ENCODE data around the gene MSRB3. TPM values are rescaled to one million over a fixed set of nuclear protein-coding genes. Genes with fewer than 3 reads are reported as not detected.

MSRB3 gene
- total RNA-seq, 4 donors from 2014 or later = 21.7 to 56.9 (median 26.4) TPM

- intact Hi-C loops (cut with DNase I; ENCODE audit: low total_unique reads) = no loop called here
- WGBS, 2 donors (ENCODE audit: low coverage in 1 of 2) = 90% methylated on average over 4 of the region's 5 CpGs; no CpG with 5 or more reads in 1 of the 2 donors
- DNase-seq = no peak
Observed at GRCh38 chr12:65403188-65403587, 124.7 kb downstream of the MSRB3 start.

GRCh38 chr12:65407388-65408149 lies 129.1 kb downstream of the MSRB3 start:
- Histone ChIP-seq H3K9me3 (no peaks in the 10 kb centered on the region), H3K27ac (no peak overlapping the region), H3K4me1 (peaks cover 0 to 5% (median 2%) of the 10 kb centered on the region in 4 donors), H3K27me3 (no peaks in the 10 kb centered on the region), H3K4me3 (no peak overlapping the region), H3K36me3 (no peaks in the 10 kb centered on the region)
- DNase-seq = no peak
- intact Hi-C loops (cut with DNase I; ENCODE audit: low total_unique reads) = no loop called here
- WGBS, 2 donors (ENCODE audit: low coverage in 1 of 2) = 78 to 92% methylated on average over 4 of the region's 4 CpGs
- TF ChIP-seq POLR2AphosphoS5 (IDR thresholded peaks at IDR 0.05) (no peak), POLR2A (IDR thresholded peaks at IDR 0.05) (no peak), EP300 (IDR thresholded peaks at IDR 0.05; ENCODE audit: low read depth) (no peak), CTCF (IDR thresholded peaks at IDR 0.05) (no peak)
- in situ Hi-C loops (cut with MboI; ENCODE audit: low pct_ligation_motif_present in 1 of 4, low pct_unique_long_range_greater_than_20kb in 1 of 4, low sequenced_read_pairs in 3 of 4) = no loop called here

More at GRCh38 chr12:65403188-65403587, 124.7 kb downstream of the MSRB3 start:
- no peak overlapping the region for H3K27ac ChIP-seq
- no peaks in the 10 kb centered on the region for H3K27me3 ChIP-seq
- no peaks in the 10 kb centered on the region for H3K36me3 ChIP-seq
- no peaks in the 10 kb centered on the region for H3K4me1 ChIP-seq
- H3K9me3 ChIP-seq = no peaks in the 10 kb centered on the region
- no peak overlapping the region for H3K4me3 ChIP-seq
- no peak for TF ChIP-seq POLR2A (IDR thresholded peaks at IDR 0.05)
- no peak for TF ChIP-seq CTCF (IDR thresholded peaks at IDR 0.05)
- TF ChIP-seq EP300 (IDR thresholded peaks at IDR 0.05; ENCODE audit: low read depth) = no peak
- no peak for TF ChIP-seq POLR2AphosphoS5 (IDR thresholded peaks at IDR 0.05)
- in situ Hi-C loops (cut with MboI; ENCODE audit: low pct_ligation_motif_present in 1 of 4, low pct_unique_long_range_greater_than_20kb in 1 of 4, low sequenced_read_pairs in 3 of 4) = no loop called here

GRCh38 chr12:65408441-65408840 lies 130.0 kb downstream of the MSRB3 start:
- Histone ChIP-seq H3K27ac (no peak overlapping the region), H3K4me3 (no peak overlapping the region), H3K9me3 (no peaks in the 10 kb centered on the region), H3K4me1 (peaks cover 0 to 5% (median 2%) of the 10 kb centered on the region in 4 donors), H3K36me3 (no peaks in the 10 kb centered on the region), H3K27me3 (no peaks in the 10 kb centered on the region)
- DNase-seq = no peak
- in situ Hi-C loops (cut with MboI; ENCODE audit: low pct_ligation_motif_present in 1 of 4, low pct_unique_long_range_greater_than_20kb in 1 of 4, low sequenced_read_pairs in 3 of 4) = no loop called here
- WGBS, 2 donors (ENCODE audit: low coverage in 1 of 2) = 72 to 83% methylated on average over 1 to 4 of the region's 4 CpGs
- no peak for TF ChIP-seq CTCF (IDR thresholded peaks at IDR 0.05)
- no peak for TF ChIP-seq POLR2AphosphoS5 (IDR thresholded peaks at IDR 0.05)
- intact Hi-C loops (cut with DNase I; ENCODE audit: low total_unique reads) = no loop called here

- peaks cover 0 to 5% (median 2%) of the 10 kb centered on the region in 4 donors for H3K4me1 ChIP-seq
- no peaks in the 10 kb centered on the region for H3K27me3 ChIP-seq
- in situ Hi-C loops (cut with MboI; ENCODE audit: low pct_ligation_motif_present in 1 of 4, low pct_unique_long_range_greater_than_20kb in 1 of 4, low sequenced_read_pairs in 3 of 4) (no loop called here), intact Hi-C loops (cut with DNase I; ENCODE audit: low total_unique reads) (no loop called here)
- H3K27ac ChIP-seq = no peak overlapping the region
- no peaks in the 10 kb centered on the region for H3K9me3 ChIP-seq
- no peak for TF ChIP-seq EP300 (IDR thresholded peaks at IDR 0.05; ENCODE audit: low read depth)
- no peak for TF ChIP-seq CTCF (IDR thresholded peaks at IDR 0.05)
- no peak for TF ChIP-seq POLR2AphosphoS5 (IDR thresholded peaks at IDR 0.05)
- no peak for TF ChIP-seq POLR2A (IDR thresholded peaks at IDR 0.05)
- H3K36me3 ChIP-seq = no peaks in the 10 kb centered on the region
- 83% methylated on average over 1 of the region's 1 CpG for WGBS, 2 donors (ENCODE audit: low coverage in 1 of 2)
- DNase-seq = no peak
- no peak overlapping the region for H3K4me3 ChIP-seq
Observed at GRCh38 chr12:65409726-65410125, 131.2 kb downstream of the MSRB3 start.
